DOHH2 (cell line): ENCODE results near the gene ZNF341.

ENCODE experiments used
- CTCF ChIP-seq: fragments of 200-600 bp; sonication (generic); IDR thresholded peaks from one replicate; pipeline ENCODE4 v1.5.1; 2014; ENCODE audit warnings: antibody characterized with exemption, mild to moderate bottlenecking, low read depth, low read length; ENCODE audit not compliant: poor library complexity, severe bottlenecking
- EZH2phosphoT487 ChIP-seq: fragments of 200-600 bp; sonication (generic); IDR thresholded peaks from 2 replicates; pipeline ENCODE4 v1.6.1; 2017; ENCODE audit warnings: borderline replicate concordance, mild to moderate bottlenecking, antibody characterized with exemption, low read length, moderate library complexity, mixed read lengths

- TF ChIP-seq EZH2phosphoT487 = no peak
- no peak for TF ChIP-seq CTCF
Observed at GRCh38 chr20:33789858-33790182, 58.0 kb downstream of the ZNF341 start.
